Measurements from ENCODE around the gene ARMCX5.

DNA sequence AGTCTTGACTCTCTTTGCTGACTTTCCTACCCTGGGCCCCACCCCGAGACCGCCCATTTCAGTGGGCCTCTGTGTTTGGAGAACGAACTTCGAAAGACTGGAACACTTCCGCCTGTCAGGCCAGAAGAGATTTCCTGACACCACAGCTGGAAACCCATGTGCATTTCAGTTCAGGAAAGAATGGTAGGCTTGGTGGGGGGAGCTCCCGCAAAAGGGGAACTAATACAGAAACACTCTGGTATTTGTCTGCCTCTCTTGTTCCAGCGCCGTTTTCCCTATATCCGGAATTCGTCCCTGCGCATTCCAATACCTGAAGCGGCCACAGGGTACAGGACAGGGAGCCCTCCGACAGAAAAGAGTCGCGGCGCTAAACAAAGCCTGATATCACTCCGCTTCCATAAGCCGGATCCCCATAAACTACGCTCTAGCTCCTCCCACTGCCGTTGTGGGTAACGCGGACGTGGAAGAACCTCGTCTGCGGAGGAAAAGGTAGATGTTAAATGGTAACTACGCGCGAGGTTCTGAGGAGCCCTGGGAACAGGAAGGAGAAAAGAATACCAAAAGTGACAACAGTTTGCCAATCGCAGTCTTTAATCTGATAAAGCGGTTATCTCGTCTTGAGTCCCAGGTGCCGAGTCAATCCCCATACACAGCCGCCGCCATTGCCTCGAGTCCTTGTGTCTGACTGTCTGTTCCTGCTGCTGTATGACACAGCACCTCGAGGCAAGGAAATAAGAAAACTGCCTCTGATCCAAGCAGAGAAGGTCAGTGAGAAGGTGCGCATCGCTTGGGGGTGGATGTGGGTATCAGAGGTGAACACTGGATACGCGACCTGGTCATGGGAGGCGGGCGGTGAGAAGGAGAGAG is at the start of gene ARMCX5:
- TF ChIP-seq, protein P1, sequence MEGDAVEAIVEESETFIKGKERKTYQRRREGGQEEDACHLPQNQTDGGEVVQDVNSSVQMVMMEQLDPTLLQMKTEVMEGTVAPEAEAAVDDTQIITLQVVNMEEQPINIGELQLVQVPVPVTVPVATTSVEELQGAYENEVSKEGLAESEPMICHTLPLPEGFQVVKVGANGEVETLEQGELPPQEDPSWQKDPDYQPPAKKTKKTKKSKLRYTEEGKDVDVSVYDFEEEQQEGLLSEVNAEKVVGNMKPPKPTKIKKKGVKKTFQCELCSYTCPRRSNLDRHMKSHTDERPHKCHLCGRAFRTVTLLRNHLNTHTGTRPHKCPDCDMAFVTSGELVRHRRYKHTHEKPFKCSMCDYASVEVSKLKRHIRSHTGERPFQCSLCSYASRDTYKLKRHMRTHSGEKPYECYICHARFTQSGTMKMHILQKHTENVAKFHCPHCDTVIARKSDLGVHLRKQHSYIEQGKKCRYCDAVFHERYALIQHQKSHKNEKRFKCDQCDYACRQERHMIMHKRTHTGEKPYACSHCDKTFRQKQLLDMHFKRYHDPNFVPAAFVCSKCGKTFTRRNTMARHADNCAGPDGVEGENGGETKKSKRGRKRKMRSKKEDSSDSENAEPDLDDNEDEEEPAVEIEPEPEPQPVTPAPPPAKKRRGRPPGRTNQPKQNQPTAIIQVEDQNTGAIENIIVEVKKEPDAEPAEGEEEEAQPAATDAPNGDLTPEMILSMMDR (IDR thresholded peaks at IDR 0.05): peak in 2 of 6 experiments; percentile 38 to 45
- peak in 1 of 2 donors; percentile 77 for TF ChIP-seq POLR2A (IDR thresholded peaks at IDR 0.05)
